ENCODE measurements around the gene PPP5C.

- TF ChIP-seq CTCF (conservative IDR thresholded peaks at IDR 0.05; ENCODE audit: low read length) (no peak), EZH2phosphoT487 (IDR thresholded peaks at IDR 0.05; ENCODE audit: borderline replicate concordance) (no peak)
Observed at GRCh38 chr19:46390121-46390858, 43.4 kb downstream of the PPP5C start.
